Measurements from ENCODE around the gene MEF2A.

The MEF2A gene

GRCh38 chr15:99621767-99622166 lies 56.0 kb downstream of the MEF2A start:
- no peaks in the 10 kb centered on the region; the same call in 1 of the 2 replicates for H3K4me1 ChIP-seq (ENCODE audit: insufficient read depth, low read length)
- H3K4me2 ChIP-seq (ENCODE audit: insufficient read depth, low read length) = no peak overlapping the region
- H2AFZ ChIP-seq (ENCODE audit: low read depth, low read length) = no peak overlapping the region
- H3K27ac ChIP-seq (ENCODE audit: low read length) = no peak overlapping the region
- peaks cover 5% of the 10 kb centered on the region; the same call in 1 of the 2 replicates for H3K36me3 ChIP-seq (ENCODE audit: insufficient read depth, low read length)
- H4K20me1 ChIP-seq (ENCODE audit: insufficient read depth, low read length) = peaks cover 14% of the 10 kb centered on the region; the same call in 1 of the 2 replicates
- H3K79me2 ChIP-seq (ENCODE audit: insufficient read depth, low read length) = peaks cover 97% of the 10 kb centered on the region
- no peaks in the 10 kb centered on the region for H3K27me3 ChIP-seq (ENCODE audit: insufficient read depth, low read length, poor library complexity)
- TF ChIP-seq EZH2 (IDR thresholded peaks at IDR 0.05; ENCODE audit: borderline replicate concordance, low read depth, low read length, severe bottlenecking) (no peak), CTCF (IDR thresholded peaks at IDR 0.05; ENCODE audit: borderline replicate concordance, extremely low read depth, low read length, poor library complexity, severe bottlenecking) (no peak)
- H3K4me3 ChIP-seq (ENCODE audit: low read depth in 1 of 2, low read length in 2 of 2) = no peak overlapping the region
- no peak overlapping the region for H3K9ac ChIP-seq (ENCODE audit: low read depth, low read length)
- H3K9me3 ChIP-seq (ENCODE audit: insufficient read depth, low read length, severe bottlenecking) = peaks cover 7% of the 10 kb centered on the region
- ATAC-seq (ENCODE audit: insufficient read depth, low read depth) (no peak), DNase-seq (no peak)

DNA sequence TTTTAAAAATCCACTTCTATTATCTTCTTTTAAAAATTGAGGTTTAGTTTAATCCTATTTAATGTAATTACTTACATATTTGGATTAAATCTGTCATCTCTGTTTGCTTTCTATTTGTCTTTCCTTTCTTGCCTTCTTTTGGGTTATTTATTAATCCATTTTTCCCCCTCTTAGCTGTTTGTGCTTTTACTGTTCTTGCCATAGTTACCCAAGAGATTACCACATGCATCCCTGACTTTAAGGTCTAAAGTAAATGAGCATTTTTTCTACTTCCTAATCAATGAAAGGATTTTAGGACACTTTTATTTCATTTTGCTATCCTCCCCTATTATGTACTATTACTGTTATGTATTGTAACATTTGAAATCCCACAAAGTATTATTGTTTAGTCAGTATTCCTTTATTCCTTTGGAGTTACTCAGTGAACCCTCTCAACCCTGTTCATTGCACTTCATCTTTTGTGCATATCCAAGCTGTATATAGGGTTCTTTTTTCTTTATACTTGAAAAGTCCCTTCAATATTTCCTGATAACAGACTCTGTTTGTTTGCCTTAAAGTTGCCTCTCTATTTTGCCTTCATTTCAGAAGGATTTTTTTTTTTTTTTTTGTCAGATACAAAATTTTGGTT lies 62.7 kb downstream of the MEF2A start:
- Histone ChIP-seq H3K4me2 (ENCODE audit: insufficient read depth, low read length) (no peak overlapping the region), H3K9me3 (ENCODE audit: insufficient read depth, low read length, severe bottlenecking) (peaks cover 7% of the 10 kb centered on the region), H3K27me3 (ENCODE audit: insufficient read depth, low read length, poor library complexity) (no peaks in the 10 kb centered on the region), H3K4me1 (ENCODE audit: insufficient read depth, low read length) (no peaks in the 10 kb centered on the region; the same call in 1 of the 2 replicates), H3K27ac (ENCODE audit: low read length) (no peak overlapping the region), H2AFZ (ENCODE audit: low read depth, low read length) (no peak overlapping the region), H3K36me3 (ENCODE audit: insufficient read depth, low read length) (peaks cover 14% of the 10 kb centered on the region; the same call in 1 of the 2 replicates), H4K20me1 (ENCODE audit: insufficient read depth, low read length) (peaks cover 3% of the 10 kb centered on the region; the same call in 1 of the 2 replicates), H3K4me3 (ENCODE audit: low read depth in 1 of 2, low read length in 2 of 2) (no peak overlapping the region), H3K79me2 (ENCODE audit: insufficient read depth, low read length) (peaks cover 92% of the 10 kb centered on the region), H3K9ac (ENCODE audit: low read depth, low read length) (no peak overlapping the region)
- no peak for DNase-seq
- TF ChIP-seq CTCF (IDR thresholded peaks at IDR 0.05; ENCODE audit: borderline replicate concordance, extremely low read depth, low read length, poor library complexity, severe bottlenecking) = no peak
- TF ChIP-seq EZH2 (IDR thresholded peaks at IDR 0.05; ENCODE audit: borderline replicate concordance, low read depth, low read length, severe bottlenecking) = no peak
- ATAC-seq (ENCODE audit: insufficient read depth, low read depth) = no peak

DNA sequence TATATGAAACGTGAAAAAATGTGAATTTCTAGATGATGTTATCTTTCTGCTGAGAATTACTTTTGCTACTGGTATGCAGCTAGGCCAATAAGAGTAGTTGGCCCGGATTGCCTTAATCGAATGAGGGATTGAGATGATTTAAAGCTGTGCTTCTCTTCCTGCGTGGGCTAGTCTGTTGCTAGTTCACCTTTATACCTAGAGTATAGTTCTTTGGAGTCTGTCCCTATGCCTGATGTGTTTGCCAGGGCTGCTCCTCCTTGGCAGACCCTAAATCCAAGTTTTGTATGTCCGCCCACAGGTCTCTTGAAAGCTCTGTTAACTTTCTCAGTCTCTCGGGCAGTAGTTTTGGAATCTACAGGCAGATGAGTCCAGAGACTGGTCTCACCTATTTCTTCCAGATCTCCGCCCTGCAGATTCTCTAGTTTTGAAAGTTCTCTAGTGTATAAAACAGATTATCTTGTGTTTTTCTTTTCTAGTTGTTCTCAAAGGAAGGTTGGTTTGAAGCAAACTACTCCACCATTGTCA lies 64.9 kb downstream of the MEF2A start:
- no peak overlapping the region for H2AFZ ChIP-seq (ENCODE audit: low read depth, low read length)
- no peak overlapping the region for H3K9ac ChIP-seq (ENCODE audit: low read depth, low read length)
- H3K27me3 ChIP-seq (ENCODE audit: insufficient read depth, low read length, poor library complexity) = no peaks in the 10 kb centered on the region
- TF ChIP-seq CTCF (IDR thresholded peaks at IDR 0.05; ENCODE audit: borderline replicate concordance, extremely low read depth, low read length, poor library complexity, severe bottlenecking) (no peak), EZH2 (IDR thresholded peaks at IDR 0.05; ENCODE audit: borderline replicate concordance, low read depth, low read length, severe bottlenecking) (no peak)
- no peaks in the 10 kb centered on the region; the same call in 1 of the 2 replicates for H3K4me1 ChIP-seq (ENCODE audit: insufficient read depth, low read length)
- no peak overlapping the region for H3K4me2 ChIP-seq (ENCODE audit: insufficient read depth, low read length)
- H4K20me1 ChIP-seq (ENCODE audit: insufficient read depth, low read length) = peaks cover 3% of the 10 kb centered on the region; the same call in 1 of the 2 replicates
- peaks cover 85% of the 10 kb centered on the region for H3K79me2 ChIP-seq (ENCODE audit: insufficient read depth, low read length)
- peaks cover 23% of the 10 kb centered on the region for H3K36me3 ChIP-seq (ENCODE audit: insufficient read depth, low read length)
- H3K9me3 ChIP-seq (ENCODE audit: insufficient read depth, low read length, severe bottlenecking) = no peaks in the 10 kb centered on the region
- DNase-seq = no peak
- H3K4me3 ChIP-seq (ENCODE audit: low read depth in 1 of 2, low read length in 2 of 2) = no peak overlapping the region
- no peak for ATAC-seq (ENCODE audit: insufficient read depth, low read depth)
- H3K27ac ChIP-seq (ENCODE audit: low read length) = no peak overlapping the region
